A549 (cell line): ENCODE data around the gene ZBTB47. TPM values are rescaled to one million over a fixed set of nuclear protein-coding genes. Genes with fewer than 3 reads are reported as not detected.

Experiments
- ATAC-seq, 2 experiments: fragments of 200-7000 bp in 1 of 2; fragments of >200 bp in 1 of 2; cut with Nextera tagmentation in 1 of 2; cut with Tn5 transposase in 1 of 2; 3 replicates each; pipeline versions ENCODE4 v1.8.0 to v1.9.1; 2018 to 2020; ENCODE audit warnings: mild to moderate bottlenecking in 1 of 2, moderate library complexity in 1 of 2
- CTCF ChIA-PET: fragments of 300-600 bp; sonication (Branson Sonifier 250); formaldehyde crosslinking; extraction: SDS; loops from one replicate; lab custom pipeline; 2021; ENCODE audit warnings: antibody characterized with exemption, inconsistent platforms; lab: Yijun Ruan, JAX
- POLR2A ChIA-PET: fragments of 350-600 bp; formaldehyde crosslinking; extraction: SDS; loops from one replicate; lab custom pipeline; 2021; ENCODE audit warnings: antibody characterized with exemption, inconsistent platforms; lab: Yijun Ruan, JAX
- DNase-seq, 2 experiments: peaks; one replicate each; pipeline versions ENCODE4 v3.0.0 to v3.0.0-alpha.2; 2011 to 2016; ENCODE audit warnings: low read depth in 1 of 2, low spot score in 1 of 2
- FAIRE-seq: peaks from 2 replicates; lab custom pipeline; 2011; peaks lifted over from hg19 to GRCh38; lab: Jason Lieb, UNC
- H3K27ac ChIP-seq, 2 experiments: fragments of >200 bp; sonication (Bioruptor Twin); formaldehyde crosslinking; 3 replicates each; pipeline ENCODE4 v1.5.1; 2016 to 2017
- H3K4me1 ChIP-seq: fragments of >200 bp; sonication (Bioruptor Twin); formaldehyde crosslinking; 3 replicates; pipeline ENCODE4 v1.6.1; 2016
- H3K4me2 ChIP-seq: fragments of >200 bp; sonication (Bioruptor Twin); formaldehyde crosslinking; 3 replicates; pipeline ENCODE4 v1.6.1; 2016
- H3K4me3 ChIP-seq: fragments of >200 bp; sonication (Bioruptor Twin); formaldehyde crosslinking; 3 replicates; pipeline ENCODE4 v1.5.1; 2016
- H3K9me3 ChIP-seq: fragments of >200 bp; sonication (Bioruptor Twin); formaldehyde crosslinking; 3 replicates; pipeline ENCODE4 v1.6.1; 2016
- ATOH8 ChIP-seq: fragments of 250-450 bp; sonication (Bioruptor Pico); IDR thresholded peaks from 2 replicates; pipeline ENCODE4 v1.5.0; 2020; ENCODE audit warnings: low read depth, mild to moderate bottlenecking, moderate library complexity
- BCL3 ChIP-seq: fragments of >200 bp; sonication (Bioruptor Twin); formaldehyde crosslinking; IDR thresholded peaks from 3 replicates; pipeline ENCODE4 v1.6.1; 2016
- CBX2 ChIP-seq: fragments of 200-600 bp; sonication (generic); IDR thresholded peaks from 2 replicates; pipeline ENCODE4 v1.6.1; 2016; ENCODE audit warnings: low read depth, mild to moderate bottlenecking, borderline replicate concordance
- CEBPB ChIP-seq, 2 experiments: fragments of >200 bp in 1 of 2; sonication (Bioruptor Twin) in 1 of 2; formaldehyde crosslinking in 1 of 2; IDR thresholded peaks; 2 replicates each; pipeline ENCODE4 v1.6.1; 2012 to 2016
- CHD4 ChIP-seq: fragments of 200-600 bp; sonication (generic); IDR thresholded peaks from 2 replicates; pipeline ENCODE4 v1.6.1; 2016; ENCODE audit warnings: antibody characterized with exemption, mild to moderate bottlenecking, borderline replicate concordance
- CTCF ChIP-seq: fragments of >200 bp; sonication (Bioruptor Twin); formaldehyde crosslinking; IDR thresholded peaks from 3 replicates; pipeline ENCODE4 v1.5.1; 2016
- ESRRA ChIP-seq: fragments of 150-350 bp; IDR thresholded peaks from 2 replicates; pipeline ENCODE4 v1.6.1; 2014; ENCODE audit warnings: mild to moderate bottlenecking, low read length, borderline replicate concordance
- HDAC2 ChIP-seq: fragments of 200-600 bp; sonication (generic); IDR thresholded peaks from 2 replicates; pipeline ENCODE4 v1.6.1; 2016
- HEYL ChIP-seq: fragments of 250-450 bp; sonication (Bioruptor Pico); IDR thresholded peaks from 2 replicates; pipeline ENCODE4 v1.8.0; 2021; ENCODE audit warnings: mild to moderate bottlenecking, moderate library complexity
- HMGXB4 ChIP-seq: fragments of 250-450 bp; sonication (Bioruptor Pico); IDR thresholded peaks from 2 replicates; pipeline ENCODE4 v1.5.0; 2021; ENCODE audit warnings: mild to moderate bottlenecking, moderate library complexity, borderline replicate concordance
- HOXB13 ChIP-seq: fragments of 250-450 bp; sonication (Bioruptor Pico); IDR thresholded peaks from 2 replicates; pipeline ENCODE4 v1.5.0; 2020; ENCODE audit warnings: low read depth, mild to moderate bottlenecking, moderate library complexity
- JUNB ChIP-seq: fragments of >200 bp; sonication (Bioruptor Twin); formaldehyde crosslinking; IDR thresholded peaks from 2 replicates; pipeline ENCODE4 v1.6.1; 2016
- MAZ ChIP-seq: fragments of 150-350 bp; IDR thresholded peaks from 2 replicates; pipeline ENCODE4 v1.6.1; 2014; ENCODE audit warnings: antibody characterized with exemption, low read depth, low read length, borderline replicate concordance
- NPAS2 ChIP-seq: fragments of 250-450 bp; sonication (Bioruptor Pico); IDR thresholded peaks from 2 replicates; pipeline ENCODE4 v1.8.0; 2022; ENCODE audit warnings: mild to moderate bottlenecking, moderate library complexity, borderline replicate concordance
- PBX3 ChIP-seq: IDR thresholded peaks from 2 replicates; pipeline ENCODE4 v1.6.1; 2012
- POLR2A ChIP-seq: IDR thresholded peaks from 2 replicates; pipeline ENCODE4 v1.6.1; 2012; ENCODE audit warnings: mild to moderate bottlenecking, low read length
- REST ChIP-seq: fragments of 200-600 bp; sonication (generic); IDR thresholded peaks from 2 replicates; pipeline ENCODE4 v1.6.1; 2016; ENCODE audit warnings: antibody characterized with exemption, mild to moderate bottlenecking, moderate library complexity
- RFX5 ChIP-seq: fragments of 450-650 bp; IDR thresholded peaks from 2 replicates; pipeline ENCODE4 v1.7.1; 2014; ENCODE audit warnings: antibody characterized with exemption, mild to moderate bottlenecking, moderate library complexity
- SREBF2 ChIP-seq: fragments of 450-650 bp; IDR thresholded peaks from 2 replicates; pipeline ENCODE4 v1.6.1; 2014; ENCODE audit warnings: mild to moderate bottlenecking, moderate library complexity
- TP53 ChIP-seq: fragments of 250-450 bp; sonication (Bioruptor Pico); IDR thresholded peaks from 2 replicates; pipeline ENCODE4 v1.5.0; 2021; ENCODE audit warnings: mild to moderate bottlenecking, moderate library complexity
- ZC3H11A ChIP-seq: fragments of 450-650 bp; IDR thresholded peaks from 2 replicates; pipeline ENCODE4 v1.6.1; 2014; ENCODE audit warnings: antibody characterized with exemption, mild to moderate bottlenecking
- ZNF302 ChIP-seq: fragments of 250-450 bp; sonication (Bioruptor Pico); IDR thresholded peaks from 2 replicates; pipeline ENCODE4 v1.9.0; 2021; ENCODE audit warnings: inconsistent platforms, mild to moderate bottlenecking, moderate library complexity
- WGBS: methylation state at CpG from one replicate; pipeline ENCODE4 v1.1.6; 2017; ENCODE audit errors: missing lambda C conversion rate; 5-methylcytosine and 5-hydroxymethylcytosine counted together
- polyA plus RNA-seq, 4 experiments: library from polyadenylated mRNA; depleted of rRNA in 3 of 4; stranded (reverse); fragments of >200 nt; fragmentation: RNase III in 1 of 4; extraction: RNeasy Plus Mini Kit Qiagen cat#74134 plus additional on column Dnase treatment in 1 of 4; gene quantifications; 2 replicates in 3 of 4; 3 replicates in 1 of 4; pipeline ENCODE4 v1.2.3, GENCODE V29; 2011 to 2017

ZBTB47 gene
- polyA plus RNA-seq, 2 of the 4 experiments (the other 2 are of a cell fraction), result 2.5 to 6.8 TPM

- no peak for TF ChIP-seq CEBPB (IDR thresholded peaks at IDR 0.05)
- TF ChIP-seq ZC3H11A, result no peak
- no peak for TF ChIP-seq HMGXB4
- TF ChIP-seq, all 56 proteins: peak for 0
These were observed 11.8 kb downstream of the ZBTB47 start (continued) for GRCh38 chr3:42665050-42665878.

GRCh38 chr3:42666022-42666421 is 12.5 kb downstream of the ZBTB47 start:
- H3K4me1 ChIP-seq, result no peaks in the 10 kb centered on the region
- TF ChIP-seq RFX5 (no peak), CBX2 (no peak), TP53 (CRISPR knock-in tag) (no peak), BCL3 (no peak), CHD4 (no peak), HEYL (no peak), ATOH8 (no peak), ZNF302 (CRISPR knock-in tag) (no peak), REST (no peak), JUNB (no peak), POLR2A (no peak)
- no peak for ATAC-seq
- H3K27ac ChIP-seq, result no peak overlapping the region
- ChIA-PET POLR2A (no interaction called here), CTCF (no interaction called here)
- WGBS, result 78% methylated on average over 7 of the region's 8 CpGs
- no peak overlapping the region for H3K4me2 ChIP-seq
- no peak for DNase-seq
- H3K4me3 ChIP-seq, result no peak overlapping the region
- FAIRE-seq, result no peak
- no peaks in the 10 kb centered on the region for H3K9me3 ChIP-seq

- FAIRE-seq, result no peak
- no peak for ATAC-seq
- CTCF ChIA-PET, result no interaction called here
- Histone ChIP-seq H3K9me3 (no peaks in the 10 kb centered on the region), H3K4me1 (no peaks in the 10 kb centered on the region), H3K27ac (no peak overlapping the region), H3K4me3 (no peak overlapping the region), H3K4me2 (no peak overlapping the region)
- 90% methylated on average over 1 of the region's 4 CpGs for WGBS
- POLR2A ChIA-PET, result no interaction called here
- no peak for DNase-seq
- TF ChIP-seq MAZ (no peak), ESRRA (no peak), CEBPB (IDR thresholded peaks at IDR 0.05) (no peak), HOXB13 (CRISPR knock-in tag) (no peak), SREBF2 (no peak), HMGXB4 (no peak), HDAC2 (no peak), CHD4 (no peak), PBX3 (no peak), ZNF302 (CRISPR knock-in tag) (no peak), NPAS2 (CRISPR knock-in tag) (no peak), CTCF (no peak)
These were observed 13.1 kb downstream of the ZBTB47 start for GRCh38 chr3:42666577-42666998.
